Endodermal cell (in vitro differentiated cells): ENCODE results near the gene SACS. TPM values are rescaled to one million over a fixed set of nuclear protein-coding genes. Genes with fewer than 3 reads are reported as not detected.

ENCODE experiments used
- DNase-seq: peaks from one replicate; pipeline ENCODE4 v3.0.0-alpha.2; 2017
- H3K27ac ChIP-seq: 2 replicates; pipeline ENCODE4 v1.5.1; 2013; ENCODE audit warnings: mild to moderate bottlenecking, low read depth, low read length, moderate library complexity
- H3K27me3 ChIP-seq: 2 replicates; pipeline ENCODE4 v1.6.1; 2013; ENCODE audit warnings: mild to moderate bottlenecking, low read length, moderate library complexity; ENCODE audit not compliant: insufficient read depth, control insufficient read depth, poor library complexity, severe bottlenecking
- H3K36me3 ChIP-seq: 2 replicates; pipeline ENCODE4 v1.7.0; 2013; ENCODE audit warnings: mild to moderate bottlenecking, low read length, moderate library complexity; ENCODE audit not compliant: control insufficient read depth, insufficient read depth
- H3K4me1 ChIP-seq: one replicate; pipeline ENCODE4 v1.7.0; 2013; ENCODE audit warnings: low read length; ENCODE audit not compliant: control insufficient read depth, insufficient read depth
- H3K4me3 ChIP-seq: 2 replicates; pipeline ENCODE4 v1.5.1; 2013; ENCODE audit warnings: mild to moderate bottlenecking, low read length, moderate library complexity
- H3K9ac ChIP-seq: 2 replicates; pipeline ENCODE4 v1.6.1; 2013; ENCODE audit warnings: mild to moderate bottlenecking, low read length, moderate library complexity; ENCODE audit not compliant: poor library complexity, severe bottlenecking; ENCODE audit errors: extremely low read depth
- H3K9me3 ChIP-seq: 2 replicates; pipeline ENCODE4 v1.6.1; 2013; ENCODE audit warnings: mild to moderate bottlenecking, low read length, moderate library complexity; ENCODE audit not compliant: control insufficient read depth
- H3K27ac Mint-ChIP-seq: 2 replicates; pipeline ENCODE4 v1.8.0; 2020; ENCODE audit warnings: mixed read lengths
- H3K27me3 Mint-ChIP-seq: 2 replicates; pipeline ENCODE4 v1.8.0; 2021; ENCODE audit warnings: mild to moderate bottlenecking, mixed read lengths; ENCODE audit not compliant: insufficient read depth
- H3K36me3 Mint-ChIP-seq: 2 replicates; pipeline ENCODE4 v1.8.0; 2020; ENCODE audit warnings: low read depth, mixed read lengths
- H3K4me1 Mint-ChIP-seq: 2 replicates; pipeline ENCODE4 v1.8.0; 2020; ENCODE audit warnings: mixed read lengths
- H3K4me3 Mint-ChIP-seq: 2 replicates; pipeline ENCODE4 v1.8.0; 2020; ENCODE audit warnings: mild to moderate bottlenecking, moderate library complexity, mixed read lengths
- H3K9me3 Mint-ChIP-seq: 2 replicates; pipeline ENCODE4 v1.8.0; 2020; ENCODE audit warnings: mild to moderate bottlenecking, mixed read lengths
- WGBS, 2 experiments: methylation state at CpG; one replicate each; pipeline versions ENCODE4 v1.1.5 to v1.1.7; 2013; ENCODE audit warnings: missing lambda C conversion rate in 2 of 2, mixed read lengths in 1 of 2; ENCODE audit not compliant: insufficient coverage in 1 of 2, insufficient read length in 1 of 2; 5-methylcytosine and 5-hydroxymethylcytosine counted together
- total RNA-seq, 2 donors: library from RNA; stranded (reverse); fragmentation: NEBNext Ultra II Directional in 1 of 2; extraction: Animal tissue kit (Norgen Biotek cat#: 25700) in 1 of 2; gene quantifications; 2 replicates in 1 of 2; 3 replicates in 1 of 2; pipeline ENCODE4 v1.2.1, GENCODE V29; 2021
- TF ChIP-seq, protein P1 (sequence below): fragments of 200-600 bp; sonication (generic); conservative IDR thresholded peaks from 2 replicates; pipeline ENCODE4 v1.5.0; 2021; ENCODE audit warnings: antibody characterized with exemption, mild to moderate bottlenecking

The SACS gene
- total RNA-seq, 2 donors from 2014 or later: 17.6 to 22.3 TPM

DNA sequence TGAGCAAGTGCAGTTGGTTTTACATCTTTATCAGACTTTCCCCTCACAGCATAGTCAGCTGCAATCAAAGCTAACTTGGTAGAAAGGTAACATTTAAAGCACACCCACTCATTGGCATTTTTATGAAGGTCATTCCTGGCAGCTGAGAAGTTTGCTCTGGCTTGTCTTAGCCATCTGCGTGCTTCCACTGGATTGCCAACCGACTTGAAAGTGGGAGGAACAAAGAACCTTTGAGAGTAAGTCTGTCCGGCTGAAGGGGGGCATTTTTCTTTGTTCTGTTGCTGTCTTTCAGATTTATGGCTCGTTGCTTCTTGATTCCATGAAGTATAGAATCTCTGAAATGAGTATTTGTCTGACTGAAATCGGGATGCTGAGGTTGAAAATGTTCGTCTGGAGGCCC is 103.1 kb downstream of the SACS start:
- peaks cover 39% of the 10 kb centered on the region for H3K36me3 Mint-ChIP-seq
- TF ChIP-seq, protein P1, sequence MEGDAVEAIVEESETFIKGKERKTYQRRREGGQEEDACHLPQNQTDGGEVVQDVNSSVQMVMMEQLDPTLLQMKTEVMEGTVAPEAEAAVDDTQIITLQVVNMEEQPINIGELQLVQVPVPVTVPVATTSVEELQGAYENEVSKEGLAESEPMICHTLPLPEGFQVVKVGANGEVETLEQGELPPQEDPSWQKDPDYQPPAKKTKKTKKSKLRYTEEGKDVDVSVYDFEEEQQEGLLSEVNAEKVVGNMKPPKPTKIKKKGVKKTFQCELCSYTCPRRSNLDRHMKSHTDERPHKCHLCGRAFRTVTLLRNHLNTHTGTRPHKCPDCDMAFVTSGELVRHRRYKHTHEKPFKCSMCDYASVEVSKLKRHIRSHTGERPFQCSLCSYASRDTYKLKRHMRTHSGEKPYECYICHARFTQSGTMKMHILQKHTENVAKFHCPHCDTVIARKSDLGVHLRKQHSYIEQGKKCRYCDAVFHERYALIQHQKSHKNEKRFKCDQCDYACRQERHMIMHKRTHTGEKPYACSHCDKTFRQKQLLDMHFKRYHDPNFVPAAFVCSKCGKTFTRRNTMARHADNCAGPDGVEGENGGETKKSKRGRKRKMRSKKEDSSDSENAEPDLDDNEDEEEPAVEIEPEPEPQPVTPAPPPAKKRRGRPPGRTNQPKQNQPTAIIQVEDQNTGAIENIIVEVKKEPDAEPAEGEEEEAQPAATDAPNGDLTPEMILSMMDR: no peak
- Histone ChIP-seq H3K27me3 (no peaks in the 10 kb centered on the region), H3K4me3 (no peak overlapping the region), H3K4me1 (no peaks in the 10 kb centered on the region), H3K36me3 (no peaks in the 10 kb centered on the region), H3K9ac (no peak overlapping the region), H3K9me3 (peaks cover 28% of the 10 kb centered on the region), H3K27ac (no peak overlapping the region)
- no peak for DNase-seq
- H3K27me3 Mint-ChIP-seq: no peaks in the 10 kb centered on the region
- no peak overlapping the region for H3K27ac Mint-ChIP-seq
- no peak overlapping the region for H3K4me3 Mint-ChIP-seq
- 92 to 97% methylated on average over 5 to 6 of the region's 6 CpGs for WGBS, 2 experiments
- H3K9me3 Mint-ChIP-seq: peaks cover 25% of the 10 kb centered on the region
- H3K4me1 Mint-ChIP-seq: no peaks in the 10 kb centered on the region

DNA sequence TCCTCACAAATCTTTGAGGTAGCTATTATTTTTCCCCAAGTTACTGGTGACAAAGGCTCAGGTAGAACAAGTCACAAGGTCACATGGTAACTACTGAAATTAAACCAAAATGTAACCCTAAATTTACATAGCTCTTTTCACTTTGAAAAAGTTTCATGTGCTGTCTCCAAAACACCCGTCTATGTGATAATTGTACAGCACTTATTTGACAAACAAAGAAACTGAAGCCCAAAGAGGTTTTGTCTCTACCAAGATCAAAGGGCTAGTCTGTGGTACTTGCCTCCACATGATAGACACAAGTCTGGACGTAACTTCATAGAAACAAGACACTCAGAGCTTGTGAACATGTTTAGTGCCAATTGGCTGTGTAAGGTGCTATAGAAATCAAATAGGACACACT is 108.3 kb downstream of the SACS start:
- Mint-ChIP-seq H3K27me3 (no peaks in the 10 kb centered on the region), H3K36me3 (no peaks in the 10 kb centered on the region), H3K9me3 (no peaks in the 10 kb centered on the region), H3K4me3 (no peak overlapping the region), H3K27ac (no peak overlapping the region), H3K4me1 (no peaks in the 10 kb centered on the region)
- H3K9ac ChIP-seq: no peak overlapping the region
- TF ChIP-seq, protein P1: no peak
- no peak overlapping the region for H3K27ac ChIP-seq
- no peaks in the 10 kb centered on the region for H3K36me3 ChIP-seq
- no peak for DNase-seq
- no peak overlapping the region for H3K4me3 ChIP-seq
- no peaks in the 10 kb centered on the region for H3K27me3 ChIP-seq
- WGBS, 2 experiments: 88 to 92% methylated on average over 2 of the region's 2 CpGs
- H3K9me3 ChIP-seq: no peaks in the 10 kb centered on the region
- no peaks in the 10 kb centered on the region for H3K4me1 ChIP-seq

- no peak overlapping the region for H3K27ac Mint-ChIP-seq
- no peaks in the 10 kb centered on the region for H3K9me3 Mint-ChIP-seq
- TF ChIP-seq, protein P1: no peak
- DNase-seq: peak; percentile 54
- Histone ChIP-seq H3K4me1 (no peaks in the 10 kb centered on the region), H3K27me3 (no peaks in the 10 kb centered on the region), H3K36me3 (no peaks in the 10 kb centered on the region), H3K4me3 (no peak overlapping the region), H3K9me3 (no peaks in the 10 kb centered on the region), H3K9ac (no peak overlapping the region), H3K27ac (no peak overlapping the region)
- no peak overlapping the region for H3K4me3 Mint-ChIP-seq
- no peaks in the 10 kb centered on the region for H3K36me3 Mint-ChIP-seq
- WGBS, 2 experiments: 80 to 81% methylated on average over 10 to 17 of the region's 17 CpGs
- no peaks in the 10 kb centered on the region for H3K27me3 Mint-ChIP-seq
- H3K4me1 Mint-ChIP-seq: peaks cover 2% of the 10 kb centered on the region
These were observed 109.4 kb downstream of the SACS start for GRCh38 chr13:23323946-23324709.
